GM12878 (cell line): ENCODE results near the gene SNAPC2. TPM values are rescaled to one million over a fixed set of nuclear protein-coding genes. Genes with fewer than 3 reads are reported as not detected.

Source experiments
- ATAC-seq: fragments of 200-7000 bp; cut with Tn5 transposase; 3 replicates; pipeline ENCODE4 v1.9.1; 2020; ENCODE audit warnings: mild to moderate bottlenecking, moderate library complexity
- BruUV-seq: library from RNA; stranded (reverse); fragments of 400-500 nt; replicated peaks from 2 replicates; lab custom pipeline; 2021; lab: Mats Ljungman, UMichigan
- CTCF ChIA-PET: fragments of 300-600 bp; sonication (Branson Sonifier 250); formaldehyde crosslinking; extraction: SDS; loops from one replicate; lab custom pipeline; 2021; ENCODE audit warnings: inconsistent platforms; lab: Yijun Ruan, JAX
- POLR2A ChIA-PET: fragments of 350-600 bp; formaldehyde crosslinking; extraction: SDS; loops from one replicate; lab custom pipeline; 2021; ENCODE audit warnings: inconsistent platforms; lab: Charles Lee
- RAD21 ChIA-PET: fragments of 300-600 bp; sonication (Branson Sonifier 250); formaldehyde crosslinking; loops from one replicate; lab custom pipeline; 2023; ENCODE audit warnings: antibody characterized with exemption; ENCODE audit not compliant: unreplicated experiment; lab: Charles Lee
- SMC1A ChIA-PET: fragments of 300-600 bp; sonication (Branson Sonifier 250); formaldehyde crosslinking; loops from one replicate; lab custom pipeline; 2023; ENCODE audit not compliant: unreplicated experiment, uncharacterized antibody; lab: Charles Lee
- DNase-seq: peaks from one replicate; pipeline ENCODE4 v3.0.0-alpha.2; 2011; ENCODE audit warnings: low read depth, low spot score
- FAIRE-seq: peaks from 3 replicates; lab custom pipeline; 2011; peaks lifted over from hg19 to GRCh38; lab: Jason Lieb, UNC
- H2AFZ ChIP-seq: 2 replicates; pipeline ENCODE4 v1.6.0; 2011; ENCODE audit warnings: low read depth, low read length, control low read depth; ENCODE audit not compliant: control insufficient read depth
- H3K27ac ChIP-seq: 2 replicates; pipeline ENCODE4 v1.5.1; 2011; ENCODE audit warnings: control low read depth; ENCODE audit not compliant: control insufficient read depth, insufficient read depth
- H3K27me3 ChIP-seq, 2 experiments: replicated peaks in 1 of 2; 2 replicates each; pipeline versions ENCODE4 v1.6.0 to v1.6.1; 2011; ENCODE audit warnings: low read length in 1 of 2; ENCODE audit not compliant: control insufficient read depth in 2 of 2, insufficient read depth in 2 of 2
- H3K36me3 ChIP-seq, 2 experiments: 2 replicates each; pipeline ENCODE4 v1.5.1; 2011; ENCODE audit warnings: low read length in 1 of 2; ENCODE audit not compliant: control insufficient read depth in 2 of 2, insufficient read depth in 2 of 2
- H3K4me1 ChIP-seq: 2 replicates; pipeline ENCODE4 v1.6.1; 2011; ENCODE audit warnings: mild to moderate bottlenecking, low read length, moderate library complexity, mixed read lengths; ENCODE audit not compliant: control insufficient read depth, insufficient read depth
- H3K4me2 ChIP-seq: 2 replicates; pipeline ENCODE4 v1.6.0; 2011; ENCODE audit warnings: control low read depth; ENCODE audit not compliant: control insufficient read depth, insufficient read depth
- H3K4me3 ChIP-seq: fragments of 200-600 bp; sonication (generic); 2 replicates; pipeline ENCODE4 v1.5.1; 2016
- H3K79me2 ChIP-seq: 2 replicates; pipeline ENCODE4 v1.6.0; 2011; ENCODE audit warnings: low read length; ENCODE audit not compliant: control insufficient read depth, insufficient read depth
- H3K9ac ChIP-seq: 2 replicates; pipeline ENCODE4 v1.8.0; 2011; ENCODE audit warnings: low read length, control low read depth, mixed read lengths; ENCODE audit not compliant: control insufficient read depth, insufficient read depth
- H3K9me3 ChIP-seq: replicated peaks from 3 replicates; pipeline ENCODE4 v1.5.1; 2011; ENCODE audit warnings: mild to moderate bottlenecking, low read length; ENCODE audit not compliant: control insufficient read depth, insufficient read depth
- H4K20me1 ChIP-seq: 2 replicates; pipeline ENCODE4 v1.6.0; 2011; ENCODE audit not compliant: control insufficient read depth, insufficient read depth
- CHD1 ChIP-seq: IDR thresholded peaks from 2 replicates; pipeline ENCODE4 v1.6.1; 2012; ENCODE audit warnings: low read depth, low read length, improper control_type of control experiment
- CHD4 ChIP-seq: fragments of 200-600 bp; sonication (generic); IDR thresholded peaks from 2 replicates; pipeline ENCODE4 v1.6.1; 2016; ENCODE audit warnings: mild to moderate bottlenecking
- CREM ChIP-seq: IDR thresholded peaks from 2 replicates; pipeline ENCODE4 v1.6.1; 2014; ENCODE audit warnings: antibody characterized with exemption, low read depth
- ESRRA ChIP-seq: IDR thresholded peaks from 2 replicates; pipeline ENCODE4 v1.6.1; 2012; ENCODE audit warnings: mild to moderate bottlenecking, low read length, improper control_type of control experiment
- FOS ChIP-seq: IDR thresholded peaks from 3 replicates; pipeline ENCODE4 v1.6.1; 2011; ENCODE audit warnings: borderline replicate concordance; ENCODE audit not compliant: insufficient read length; ENCODE audit errors: extremely low read depth
- MTA3 ChIP-seq: IDR thresholded peaks from 2 replicates; pipeline ENCODE4 v1.6.1; 2012; ENCODE audit warnings: low read length, inconsistent platforms, borderline replicate concordance
- MYB ChIP-seq: fragments of 150-350 bp; IDR thresholded peaks from 2 replicates; pipeline ENCODE4 v1.6.1; 2014; ENCODE audit warnings: mild to moderate bottlenecking, low read depth, low read length, borderline replicate concordance
- NFYB ChIP-seq: IDR thresholded peaks from 2 replicates; pipeline ENCODE4 v1.6.1; 2011; ENCODE audit warnings: low read depth, mild to moderate bottlenecking, low read length, improper control_type of control experiment, moderate library complexity; ENCODE audit not compliant: insufficient read depth
- RELA ChIP-seq: fragments of 450-650 bp; IDR thresholded peaks from 2 replicates; pipeline ENCODE4 v1.8.0; 2014; ENCODE audit warnings: borderline replicate concordance; ENCODE audit not compliant: partially characterized antibody
- TARDBP ChIP-seq: IDR thresholded peaks from 2 replicates; pipeline ENCODE4 v1.6.1; 2016; ENCODE audit warnings: borderline replicate concordance
- TCF7 ChIP-seq: IDR thresholded peaks from 2 replicates; pipeline ENCODE4 v1.6.1; 2014; ENCODE audit warnings: antibody characterized with exemption, borderline replicate concordance
- YBX1 ChIP-seq: fragments of 450-650 bp; IDR thresholded peaks from 2 replicates; pipeline ENCODE4 v1.6.1; 2016; ENCODE audit warnings: antibody characterized with exemption
- WGBS: methylation state at CpG from one replicate; pipeline ENCODE4 v1.1.6; 2016; ENCODE audit warnings: low lambda C conversion rate; ENCODE audit not compliant: insufficient replicate concordance, insufficient coverage; ENCODE audit errors: missing lambda C conversion rate; 5-methylcytosine and 5-hydroxymethylcytosine counted together
- in situ Hi-C: fragments of 300-500 bp; cut with MboI; formaldehyde crosslinking; loops from 9 replicates; pipeline ENCODE4 v1.14.3; 2018; ENCODE audit warnings: mixed read lengths
- intact Hi-C: fragments of 100-400 bp; cut with micrococcal nuclease; formaldehyde crosslinking; loops from one replicate; pipeline ENCODE4 v1.14.2; 2022; ENCODE audit not compliant: unreplicated experiment
- polyA plus RNA-seq, 11 experiments: library from polyadenylated mRNA; depleted of rRNA in 4 of 11; unstranded in 6 of 11; stranded (reverse) in 5 of 11; fragments of >200 nt; fragmentation: Nextera tagmentation in 4 of 11; fragmentation: Illumina TruSeq in 1 of 11; extraction: Ambion mirVana in 4 of 11; extraction: Trizol in 1 of 11; gene quantifications; 1 replicate in 1 of 11; 2 replicates in 10 of 11; pipeline versions ENCODE4 v1.2.1 to v1.2.3, GENCODE V29; 2011 to 2016; ENCODE audit warnings: inconsistent platforms in 2 of 11, missing spikeins in 2 of 11, low read depth in 1 of 11
- total RNA-seq, 4 experiments: library from RNA; depleted of rRNA in 3 of 4; stranded (reverse); fragments of >200 nt in 3 of 4; fragmentation: Illumina TruSeq in 1 of 4; extraction: Trizol in 1 of 4; gene quantifications; 2 replicates each; pipeline versions ENCODE4 v1.2.1 to v1.2.3, GENCODE V29; 2013 to 2021
- TF ChIP-seq, protein P1 (sequence below): IDR thresholded peaks from 2 replicates; pipeline ENCODE4 v1.6.1; 2011; ENCODE audit warnings: mild to moderate bottlenecking, low read depth, low read length, moderate library complexity; ENCODE audit not compliant: insufficient replicate concordance
- TF ChIP-seq, protein P2 (sequence below): fragments of 450-650 bp; IDR thresholded peaks from 2 replicates; pipeline ENCODE4 v1.6.1; 2017; ENCODE audit warnings: antibody characterized with exemption, mild to moderate bottlenecking, moderate library complexity

The SNAPC2 gene
- total and polyA plus RNA-seq, 10 of the 15 experiments (the other 5 are each of a cell fraction or from before 2014, with no cell fraction given): 0.19 to 20.8 (median 12.6) TPM

DNA sequence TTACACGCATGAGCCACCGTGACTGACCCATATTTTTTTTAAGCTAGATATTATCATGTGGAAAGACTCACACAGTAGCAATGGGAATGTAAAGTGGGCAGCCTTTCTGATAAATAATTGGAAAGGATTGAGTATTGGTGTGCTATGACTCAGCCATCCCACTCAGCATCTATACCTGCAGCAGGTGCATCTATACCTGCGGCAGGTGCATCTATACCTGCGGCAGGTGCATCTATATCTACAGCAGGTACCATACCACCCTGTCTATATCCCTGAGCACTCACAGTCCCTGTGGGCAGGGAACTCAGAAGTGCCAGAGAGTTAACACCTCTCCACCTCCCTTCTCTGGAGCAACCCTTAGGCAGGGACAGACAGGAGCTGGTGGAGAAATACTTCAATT lies 37.0 kb upstream of the SNAPC2 start (continued):
- TF ChIP-seq TCF7 (no peak), RELA (no peak), CHD4 (no peak), YBX1 (no peak), CREM (no peak)

DNA sequence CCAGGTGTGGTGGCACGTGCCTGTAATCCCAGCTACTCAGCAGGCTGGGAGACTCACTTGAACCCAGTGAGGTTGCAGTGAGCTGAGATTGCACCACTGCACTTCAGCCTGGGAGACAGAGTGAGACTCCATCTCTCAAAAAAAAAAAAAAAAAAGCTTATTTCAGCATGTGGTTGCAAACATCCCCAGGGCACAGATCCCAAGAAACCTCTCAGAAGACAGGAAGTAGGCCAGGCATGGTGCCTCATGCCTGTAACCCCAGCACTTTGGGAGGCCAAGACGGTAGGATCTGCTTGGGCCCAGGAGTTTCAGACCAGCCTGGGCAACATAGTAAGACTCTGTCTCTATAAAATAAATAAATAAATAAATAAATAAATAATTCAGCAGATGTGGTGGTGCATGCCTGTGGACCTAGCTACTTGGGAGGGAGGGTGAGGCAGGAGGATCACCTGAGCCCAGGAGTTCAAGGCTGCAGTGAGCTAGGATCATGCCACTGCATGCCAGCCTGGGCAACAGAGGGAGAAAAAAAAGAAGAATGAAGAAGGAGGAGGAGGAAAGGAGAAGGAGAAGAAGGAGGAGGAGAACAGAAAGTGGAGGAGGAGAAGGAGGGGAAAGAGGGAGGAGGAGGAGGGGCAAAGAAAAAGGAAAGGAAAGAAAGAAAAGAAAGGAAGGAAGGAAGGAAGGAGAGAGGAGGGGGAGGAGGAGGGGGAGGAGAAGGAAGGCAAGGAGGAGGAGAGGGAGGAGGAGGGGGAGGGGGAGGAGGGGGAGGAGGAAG lies 36.2 kb upstream of the SNAPC2 start:
- Histone ChIP-seq H3K79me2 (no peaks in the 10 kb centered on the region), H3K4me2 (no peak overlapping the region), H3K9ac (no peak overlapping the region), H4K20me1 (no peaks in the 10 kb centered on the region), H3K4me3 (no peak overlapping the region), H3K27me3 (peaks cover 0 to 2% of the 10 kb centered on the region in 2 experiments; a peak in 2 of 4 replicates), H3K27ac (no peak overlapping the region), H2AFZ (no peak overlapping the region), H3K9me3 (no peaks in the 10 kb centered on the region), H3K4me1 (no peaks in the 10 kb centered on the region), H3K36me3 (no peaks in the 10 kb centered on the region)
- ChIA-PET RAD21 (interaction anchor here (1.6 kb wide), 1 partner anchor 316 kb away, joined by 3 read pairs; no protein-coding TSS in a partner anchor), CTCF (interaction anchor here (0.9 to 1.3 kb wide), 2 partner anchors 11 to 15 kb away, joined by 3 read pairs; no protein-coding TSS in a partner anchor), SMC1A (no interaction called here), POLR2A (interaction anchor here (0.6 to 1.0 kb wide), 2 partner anchors 20 to 81 kb away, joined by 4 to 7 read pairs; partner anchors contain the start of gene MAP2K7)
- no TSS peak for BruUV-seq
- ATAC-seq (no peak), DNase-seq (no peak), FAIRE-seq (no peak)
- intact Hi-C loops: no loop called here
- 42% methylated on average over 2 of the region's 2 CpGs for WGBS
- in situ Hi-C loops: no loop called here
- TF ChIP-seq, protein P1, sequence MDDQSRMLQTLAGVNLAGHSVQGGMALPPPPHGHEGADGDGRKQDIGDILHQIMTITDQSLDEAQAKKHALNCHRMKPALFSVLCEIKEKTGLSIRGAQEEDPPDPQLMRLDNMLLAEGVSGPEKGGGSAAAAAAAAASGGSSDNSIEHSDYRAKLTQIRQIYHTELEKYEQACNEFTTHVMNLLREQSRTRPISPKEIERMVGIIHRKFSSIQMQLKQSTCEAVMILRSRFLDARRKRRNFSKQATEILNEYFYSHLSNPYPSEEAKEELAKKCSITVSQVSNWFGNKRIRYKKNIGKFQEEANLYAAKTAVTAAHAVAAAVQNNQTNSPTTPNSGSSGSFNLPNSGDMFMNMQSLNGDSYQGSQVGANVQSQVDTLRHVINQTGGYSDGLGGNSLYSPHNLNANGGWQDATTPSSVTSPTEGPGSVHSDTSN: no peak
- TF ChIP-seq TARDBP (no peak), ESRRA (no peak), NFYB (no peak), FOS (no peak), CHD1 (no peak), MTA3 (no peak), MYB (no peak)
- TF ChIP-seq, protein P2, sequence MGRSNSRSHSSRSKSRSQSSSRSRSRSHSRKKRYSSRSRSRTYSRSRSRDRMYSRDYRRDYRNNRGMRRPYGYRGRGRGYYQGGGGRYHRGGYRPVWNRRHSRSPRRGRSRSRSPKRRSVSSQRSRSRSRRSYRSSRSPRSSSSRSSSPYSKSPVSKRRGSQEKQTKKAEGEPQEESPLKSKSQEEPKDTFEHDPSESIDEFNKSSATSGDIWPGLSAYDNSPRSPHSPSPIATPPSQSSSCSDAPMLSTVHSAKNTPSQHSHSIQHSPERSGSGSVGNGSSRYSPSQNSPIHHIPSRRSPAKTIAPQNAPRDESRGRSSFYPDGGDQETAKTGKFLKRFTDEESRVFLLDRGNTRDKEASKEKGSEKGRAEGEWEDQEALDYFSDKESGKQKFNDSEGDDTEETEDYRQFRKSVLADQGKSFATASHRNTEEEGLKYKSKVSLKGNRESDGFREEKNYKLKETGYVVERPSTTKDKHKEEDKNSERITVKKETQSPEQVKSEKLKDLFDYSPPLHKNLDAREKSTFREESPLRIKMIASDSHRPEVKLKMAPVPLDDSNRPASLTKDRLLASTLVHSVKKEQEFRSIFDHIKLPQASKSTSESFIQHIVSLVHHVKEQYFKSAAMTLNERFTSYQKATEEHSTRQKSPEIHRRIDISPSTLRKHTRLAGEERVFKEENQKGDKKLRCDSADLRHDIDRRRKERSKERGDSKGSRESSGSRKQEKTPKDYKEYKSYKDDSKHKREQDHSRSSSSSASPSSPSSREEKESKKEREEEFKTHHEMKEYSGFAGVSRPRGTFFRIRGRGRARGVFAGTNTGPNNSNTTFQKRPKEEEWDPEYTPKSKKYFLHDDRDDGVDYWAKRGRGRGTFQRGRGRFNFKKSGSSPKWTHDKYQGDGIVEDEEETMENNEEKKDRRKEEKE: no peak
